B cell (primary cell): ENCODE measurements around the gene DGKB. TPM values are rescaled to one million over a fixed set of nuclear protein-coding genes. Genes with fewer than 3 reads are reported as not detected.

ENCODE experiments used
- ATAC-seq: fragments of 200-7000 bp; cut with Tn5 transposase; one replicate; pipeline ENCODE4 v1.10.0; 2021; ENCODE audit warnings: low read depth, mild to moderate bottlenecking, moderate number of reproducible peaks, moderate library complexity
- CTCF ChIA-PET: fragments of 350-600 bp; sonication (Branson Sonifier 250); formaldehyde crosslinking; loops from one replicate; lab custom pipeline; 2021; ENCODE audit warnings: antibody characterized with exemption, inconsistent platforms; lab: Charles Lee
- POLR2A ChIA-PET: fragments of 350-600 bp; sonication (Branson Sonifier 250); formaldehyde crosslinking; loops from one replicate; lab custom pipeline; 2021; ENCODE audit warnings: antibody characterized with exemption; lab: Charles Lee
- DNase-seq: peaks from one replicate; pipeline ENCODE4 v3.0.0; 2013
- H2AFZ ChIP-seq: 2 replicates; pipeline ENCODE4 v1.6.1; 2012; ENCODE audit warnings: mild to moderate bottlenecking, low read depth, low read length; ENCODE audit not compliant: insufficient read depth, poor library complexity, severe bottlenecking
- H3K27ac ChIP-seq, 2 donors: 1 replicate in 1 of 2; 2 replicates in 1 of 2; pipeline ENCODE4 v1.5.1; 2012 to 2013; ENCODE audit warnings: low read length in 2 of 2, mild to moderate bottlenecking in 2 of 2, moderate library complexity in 1 of 2
- H3K27me3 ChIP-seq, 4 experiments: fragments of 200-600 bp in 1 of 4; sonication (generic) in 1 of 4; replicated peaks in 1 of 4; 1 replicate in 2 of 4; 2 replicates in 2 of 4; pipeline versions ENCODE4 v1.6.1 to v1.7.0; 2013 to 2016; ENCODE audit warnings: low read length in 3 of 4, mild to moderate bottlenecking in 2 of 4, mixed read lengths in 1 of 4, moderate library complexity in 1 of 4; ENCODE audit not compliant: insufficient read depth in 4 of 4, control insufficient read depth in 3 of 4; ENCODE audit errors: control extremely low read depth in 1 of 4
- H3K36me3 ChIP-seq, 2 experiments: replicated peaks in 1 of 2; 1 replicate in 1 of 2; 2 replicates in 1 of 2; pipeline versions ENCODE4 v1.6.1 to v1.7.1; 2013; ENCODE audit warnings: low read length in 1 of 2; ENCODE audit not compliant: insufficient read depth in 2 of 2, control insufficient read depth in 1 of 2; ENCODE audit errors: control extremely low read depth in 1 of 2, extremely low read depth in 1 of 2
- H3K4me1 ChIP-seq, 2 donors: fragments of 200-600 bp in 1 of 2; sonication (generic) in 1 of 2; 1 replicate in 1 of 2; 2 replicates in 1 of 2; pipeline versions ENCODE4 v1.5.1 to v1.6.1; 2013 to 2017; ENCODE audit warnings: low read length in 2 of 2; ENCODE audit not compliant: control insufficient read depth in 2 of 2, insufficient read depth in 2 of 2
- H3K4me2 ChIP-seq: replicated peaks from 2 replicates; pipeline ENCODE3; 2012; ENCODE audit warnings: mild to moderate bottlenecking, low read depth, low read length; ENCODE audit not compliant: poor library complexity, severe bottlenecking
- H3K4me3 ChIP-seq, 5 experiments: fragments of 200-600 bp in 1 of 5; sonication (generic) in 1 of 5; 1 replicate in 3 of 5; 2 replicates in 2 of 5; pipeline versions ENCODE4 v1.5.1 to v1.7.0; 2011 to 2016; ENCODE audit warnings: low read length in 4 of 5, mild to moderate bottlenecking in 4 of 5, low read depth in 2 of 5, control low read depth in 1 of 5, moderate library complexity in 1 of 5; ENCODE audit not compliant: insufficient read depth in 1 of 5; ENCODE audit errors: control extremely low read depth in 1 of 5, extremely low read depth in 1 of 5
- H3K79me2 ChIP-seq: fragments of 200-600 bp; sonication (generic); one replicate; pipeline ENCODE4 v1.6.0; 2016; ENCODE audit warnings: low read length; ENCODE audit not compliant: control insufficient read depth, insufficient read depth
- H3K9ac ChIP-seq: fragments of 200-600 bp; sonication (generic); 2 replicates; pipeline ENCODE4 v1.6.1; 2017; ENCODE audit warnings: mild to moderate bottlenecking, low read length, moderate library complexity
- H3K9me3 ChIP-seq, 3 donors: one replicate each; pipeline versions ENCODE4 v1.6.1 to v1.7.1; 2013; ENCODE audit warnings: low read length in 2 of 3; ENCODE audit not compliant: control insufficient read depth in 2 of 3, insufficient read depth in 1 of 3; ENCODE audit errors: control extremely low read depth in 1 of 3
- H4K20me1 ChIP-seq: 2 replicates; pipeline ENCODE4 v1.6.0; 2012; ENCODE audit warnings: mild to moderate bottlenecking, low read length; ENCODE audit not compliant: insufficient read depth, control insufficient read depth, poor library complexity, severe bottlenecking
- H3K27ac Mint-ChIP-seq: one replicate; pipeline ENCODE4 v1.8.0; 2021; ENCODE audit warnings: mixed read lengths
- H3K27me3 Mint-ChIP-seq: one replicate; pipeline ENCODE4 v1.8.0; 2021; ENCODE audit warnings: mixed read lengths
- H3K4me1 Mint-ChIP-seq: one replicate; pipeline ENCODE4 v1.8.0; 2021; ENCODE audit warnings: mixed read lengths
- H3K4me3 Mint-ChIP-seq: one replicate; pipeline ENCODE4 v1.8.0; 2021; ENCODE audit warnings: mixed read lengths
- H3K9me3 Mint-ChIP-seq: one replicate; pipeline ENCODE4 v1.8.0; 2022; ENCODE audit warnings: mixed read lengths; ENCODE audit not compliant: insufficient read depth
- CTCF ChIP-seq: fragments of 200-600 bp; IDR thresholded peaks from one replicate; pipeline ENCODE4 v1.8.0; 2022; ENCODE audit warnings: antibody characterized with exemption, mild to moderate bottlenecking
- EZH2 ChIP-seq: IDR thresholded peaks from 2 replicates; pipeline ENCODE4 v1.6.1; 2012; ENCODE audit warnings: borderline replicate concordance, low read depth, mild to moderate bottlenecking, moderate library complexity, low read length; ENCODE audit not compliant: insufficient read depth, poor library complexity, severe bottlenecking
- WGBS: methylation state at CpG from one replicate; pipeline ENCODE4 v1.1.5; 2013; ENCODE audit warnings: missing lambda C conversion rate; ENCODE audit not compliant: insufficient coverage; 5-methylcytosine and 5-hydroxymethylcytosine counted together
- intact Hi-C: fragments of 100-400 bp; cut with micrococcal nuclease; formaldehyde crosslinking; loops from one replicate; pipeline ENCODE4 v1.10.0; 2022
- polyA plus RNA-seq: library from polyadenylated mRNA; depleted of rRNA; stranded (reverse); fragments of >200 nt; gene quantifications from 2 replicates; pipeline ENCODE4 v1.2.3, GENCODE V29; 2012
- total RNA-seq, 2 donors: library from RNA; stranded (reverse); fragments of 120-200 nt in 1 of 2; gene quantifications; 1 replicate in 1 of 2; 2 replicates in 1 of 2; pipeline versions ENCODE4 v1.2.3 to v1.2.4, GENCODE V29; 2013 to 2022

DGKB gene
- total and polyA plus RNA-seq, 2 donors (not counting 1 experiment from before 2014, with no cell fraction given), result not detected

- no peaks in the 10 kb centered on the region for H4K20me1 ChIP-seq
- WGBS, result 85% methylated on average over 2 of the region's 4 CpGs
Observed at GRCh38 chr7:14836006-14836405, 66.5 kb downstream of the DGKB start.

GRCh38 chr7:14835384-14835783 is 67.2 kb downstream of the DGKB start:
- H3K4me1 ChIP-seq, result no peaks in the 10 kb centered on the region
- no peaks in the 10 kb centered on the region for H3K9me3 ChIP-seq
- H2AFZ ChIP-seq, result no peak overlapping the region
- H3K9ac ChIP-seq, result no peak overlapping the region
- WGBS, result 83% methylated on average over 3 of the region's 5 CpGs
- intact Hi-C loops, result no loop called here
- Mint-ChIP-seq H3K27me3 (no peaks in the 10 kb centered on the region), H3K9me3 (no peaks in the 10 kb centered on the region), H3K27ac (no peak overlapping the region), H3K4me3 (no peak overlapping the region), H3K4me1 (no peaks in the 10 kb centered on the region)
- POLR2A ChIA-PET, result no interaction called here
- H3K27ac ChIP-seq, result no peak overlapping the region
- H3K4me2 ChIP-seq, result no peak overlapping the region
- CTCF ChIA-PET, result no interaction called here
- H3K79me2 ChIP-seq, result no peaks in the 10 kb centered on the region
- ATAC-seq, result no peak
- TF ChIP-seq CTCF (no peak), EZH2 (no peak)
- H3K27me3 ChIP-seq, result no peaks in the 10 kb centered on the region
- H4K20me1 ChIP-seq, result no peaks in the 10 kb centered on the region
- DNase-seq, result no peak
- no peaks in the 10 kb centered on the region for H3K36me3 ChIP-seq
- no peak overlapping the region for H3K4me3 ChIP-seq

More at GRCh38 chr7:14836006-14836405, 66.5 kb downstream of the DGKB start:
- Histone ChIP-seq H3K9ac (no peak overlapping the region), H3K9me3 (no peaks in the 10 kb centered on the region), H3K36me3 (no peaks in the 10 kb centered on the region), H3K4me1 (no peaks in the 10 kb centered on the region), H3K27me3 (no peaks in the 10 kb centered on the region), H3K27ac (no peak overlapping the region), H3K79me2 (no peaks in the 10 kb centered on the region), H3K4me2 (no peak overlapping the region), H2AFZ (no peak overlapping the region), H3K4me3 (no peak overlapping the region)
- no peaks in the 10 kb centered on the region for H3K27me3 Mint-ChIP-seq
- TF ChIP-seq CTCF (no peak), EZH2 (no peak)
- no peak overlapping the region for H3K4me3 Mint-ChIP-seq
- no peak for DNase-seq
- no peak for ATAC-seq
- H3K27ac Mint-ChIP-seq, result no peak overlapping the region
- CTCF ChIA-PET, result no interaction called here
- H3K9me3 Mint-ChIP-seq, result no peaks in the 10 kb centered on the region
- intact Hi-C loops, result no loop called here
- H3K4me1 Mint-ChIP-seq, result no peaks in the 10 kb centered on the region
- POLR2A ChIA-PET, result no interaction called here
